OCI-LY1 (cell line): ENCODE measurements around the gene CDC34.

Experiments used
- H2AFZ ChIP-seq: fragments of 200-600 bp; sonication (generic), shearing (Covaris generic); 2 replicates; pipeline ENCODE4 v1.6.0; 2014; ENCODE audit warnings: antibody characterized with exemption, mild to moderate bottlenecking, low read length
- H3F3A ChIP-seq: fragments of 200-600 bp; sonication (generic), shearing (Covaris generic); 2 replicates; pipeline ENCODE4 v1.6.0; 2014; ENCODE audit warnings: mild to moderate bottlenecking, antibody characterized with exemption, low read length, moderate library complexity; ENCODE audit not compliant: insufficient read depth
- H3K27ac ChIP-seq: fragments of 200-600 bp; sonication (generic); 2 replicates; pipeline ENCODE4 v1.5.1; 2014; ENCODE audit warnings: low read length, mixed run types, mild to moderate bottlenecking, low read depth; ENCODE audit not compliant: poor library complexity, severe bottlenecking
- H3K27me3 ChIP-seq: fragments of 200-600 bp; sonication (generic); 2 replicates; pipeline ENCODE4 v1.6.0; 2014; ENCODE audit warnings: antibody characterized with exemption, mild to moderate bottlenecking, low read length, moderate library complexity; ENCODE audit not compliant: insufficient read depth
- H3K36me3 ChIP-seq: fragments of 200-600 bp; sonication (generic); 2 replicates; pipeline ENCODE4 v1.6.1; 2014; ENCODE audit warnings: mild to moderate bottlenecking, antibody characterized with exemption, low read length, moderate library complexity, mixed read lengths; ENCODE audit not compliant: insufficient read depth
- H3K4me1 ChIP-seq: fragments of 200-600 bp; sonication (generic); 2 replicates; pipeline ENCODE4 v1.5.1; 2014; ENCODE audit warnings: mild to moderate bottlenecking, low read length, moderate library complexity; ENCODE audit not compliant: insufficient read depth, severe bottlenecking
- H3K4me2 ChIP-seq: fragments of 200-600 bp; sonication (generic), shearing (Covaris generic); 2 replicates; pipeline ENCODE4 v1.6.1; 2014; ENCODE audit warnings: low read length
- H3K4me3 ChIP-seq: fragments of 200-600 bp; sonication (generic); 2 replicates; pipeline ENCODE4 v1.5.1; 2014; ENCODE audit warnings: low read length, low read depth, mild to moderate bottlenecking, mixed read lengths; ENCODE audit not compliant: poor library complexity, severe bottlenecking
- H3K79me2 ChIP-seq: fragments of 200-600 bp; shearing (Covaris generic); 2 replicates; pipeline ENCODE4 v1.6.1; 2016; ENCODE audit warnings: mixed run types, low read length, mixed read lengths; ENCODE audit not compliant: insufficient read depth
- H3K9ac ChIP-seq: fragments of 200-600 bp; sonication (generic), shearing (Covaris generic); 2 replicates; pipeline ENCODE4 v1.6.1; 2014; ENCODE audit warnings: mild to moderate bottlenecking, low read length, mixed read lengths
- H3K9me2 ChIP-seq: fragments of 200-600 bp; sonication (generic), shearing (Covaris generic); 2 replicates; pipeline ENCODE4 v1.6.1; 2014; ENCODE audit warnings: low read depth, mild to moderate bottlenecking, low read length, mixed read lengths
- H3K9me3 ChIP-seq: fragments of 200-600 bp; shearing (Covaris generic); 2 replicates; pipeline ENCODE4 v1.6.1; 2014; ENCODE audit warnings: low read length, mixed read lengths
- H4K20me1 ChIP-seq: fragments of 200-600 bp; sonication (generic), shearing (Covaris generic); 2 replicates; pipeline ENCODE4 v1.6.0; 2016; ENCODE audit warnings: mild to moderate bottlenecking, low read length; ENCODE audit not compliant: insufficient read depth
- EZH2 ChIP-seq: fragments of 200-600 bp; sonication (generic), shearing (Covaris generic); IDR thresholded peaks from 2 replicates; pipeline ENCODE4 v1.8.0; 2017; ENCODE audit warnings: borderline replicate concordance, mixed run types, mild to moderate bottlenecking, antibody characterized with exemption, low read length, moderate library complexity, mixed read lengths
- TF ChIP-seq, protein P1 (sequence below): fragments of 200-600 bp; sonication (generic), shearing (Covaris generic); IDR thresholded peaks from 2 replicates; pipeline ENCODE4 v1.5.1; 2017; ENCODE audit warnings: mild to moderate bottlenecking, antibody characterized with exemption, low read length, moderate library complexity, mixed read lengths

CDC34 gene

GRCh38 chr19:538641-539428 is 7.3 kb downstream of the CDC34 start:
- Histone ChIP-seq H3K9me3 (no peaks in the 10 kb centered on the region), H4K20me1 (no peaks in the 10 kb centered on the region), H3K27ac (no peak overlapping the region), H2AFZ (no peak overlapping the region), H3F3A (no peaks in the 10 kb centered on the region), H3K36me3 (peaks cover 14% of the 10 kb centered on the region), H3K9me2 (no peaks in the 10 kb centered on the region), H3K4me3 (no peak overlapping the region), H3K9ac (no peak overlapping the region), H3K4me2 (no peak overlapping the region), H3K27me3 (no peaks in the 10 kb centered on the region), H3K79me2 (no peaks in the 10 kb centered on the region), H3K4me1 (peaks cover 7% of the 10 kb centered on the region)
- no peak for TF ChIP-seq EZH2
- TF ChIP-seq, protein P1, sequence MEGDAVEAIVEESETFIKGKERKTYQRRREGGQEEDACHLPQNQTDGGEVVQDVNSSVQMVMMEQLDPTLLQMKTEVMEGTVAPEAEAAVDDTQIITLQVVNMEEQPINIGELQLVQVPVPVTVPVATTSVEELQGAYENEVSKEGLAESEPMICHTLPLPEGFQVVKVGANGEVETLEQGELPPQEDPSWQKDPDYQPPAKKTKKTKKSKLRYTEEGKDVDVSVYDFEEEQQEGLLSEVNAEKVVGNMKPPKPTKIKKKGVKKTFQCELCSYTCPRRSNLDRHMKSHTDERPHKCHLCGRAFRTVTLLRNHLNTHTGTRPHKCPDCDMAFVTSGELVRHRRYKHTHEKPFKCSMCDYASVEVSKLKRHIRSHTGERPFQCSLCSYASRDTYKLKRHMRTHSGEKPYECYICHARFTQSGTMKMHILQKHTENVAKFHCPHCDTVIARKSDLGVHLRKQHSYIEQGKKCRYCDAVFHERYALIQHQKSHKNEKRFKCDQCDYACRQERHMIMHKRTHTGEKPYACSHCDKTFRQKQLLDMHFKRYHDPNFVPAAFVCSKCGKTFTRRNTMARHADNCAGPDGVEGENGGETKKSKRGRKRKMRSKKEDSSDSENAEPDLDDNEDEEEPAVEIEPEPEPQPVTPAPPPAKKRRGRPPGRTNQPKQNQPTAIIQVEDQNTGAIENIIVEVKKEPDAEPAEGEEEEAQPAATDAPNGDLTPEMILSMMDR = no peak

- no peaks in the 10 kb centered on the region for H3K9me3 ChIP-seq
- H3K4me1 ChIP-seq = peaks cover 10% of the 10 kb centered on the region
- H2AFZ ChIP-seq = no peak overlapping the region
- no peaks in the 10 kb centered on the region for H4K20me1 ChIP-seq
- H3F3A ChIP-seq = no peaks in the 10 kb centered on the region
- no peaks in the 10 kb centered on the region for H3K79me2 ChIP-seq
- no peak overlapping the region for H3K27ac ChIP-seq
- peaks cover 14% of the 10 kb centered on the region for H3K36me3 ChIP-seq
- no peak overlapping the region for H3K4me2 ChIP-seq
- no peak overlapping the region for H3K4me3 ChIP-seq
- no peaks in the 10 kb centered on the region for H3K9me2 ChIP-seq
- H3K9ac ChIP-seq = no peak overlapping the region
- H3K27me3 ChIP-seq = no peaks in the 10 kb centered on the region
- TF ChIP-seq, protein P1 = no peak
- no peak for TF ChIP-seq EZH2
These were observed 8.0 kb downstream of the CDC34 start for GRCh38 chr19:539429-540030.

DNA sequence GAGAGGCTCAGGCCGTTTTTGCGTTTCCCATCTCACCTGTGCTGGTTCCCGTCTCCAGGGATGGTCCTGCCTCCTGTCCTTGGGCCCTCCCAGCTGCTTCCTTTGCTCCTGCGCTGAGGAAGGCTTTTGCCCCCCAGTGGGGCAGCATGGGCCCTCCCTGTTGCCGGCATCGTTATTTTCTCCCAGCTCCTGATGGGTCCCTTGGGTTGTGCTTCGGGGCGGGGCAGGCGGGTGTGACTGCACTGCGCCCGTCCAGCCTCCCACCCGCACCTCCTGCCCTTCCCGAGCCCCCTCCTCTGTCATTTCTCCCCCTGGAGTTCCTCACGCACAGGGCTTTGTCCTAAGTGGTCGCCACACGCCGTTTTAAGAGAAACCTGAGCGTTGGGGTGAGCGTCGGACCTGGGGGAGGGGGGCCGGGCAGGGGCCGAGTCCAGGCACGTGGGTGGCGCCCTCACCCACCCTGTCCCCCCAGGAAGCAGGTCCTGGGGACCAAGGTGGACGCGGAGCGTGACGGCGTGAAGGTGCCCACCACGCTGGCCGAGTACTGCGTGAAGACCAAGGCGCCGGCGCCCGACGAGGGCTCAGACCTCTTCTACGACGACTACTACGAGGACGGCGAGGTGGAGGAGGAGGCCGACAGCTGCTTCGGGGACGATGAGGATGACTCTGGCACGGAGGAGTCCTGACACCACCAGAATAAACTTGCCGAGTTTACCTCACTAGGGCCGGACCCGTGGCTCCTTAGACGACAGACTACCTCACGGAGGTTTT is 9.5 kb downstream of the CDC34 start:
- no peak overlapping the region for H3K4me2 ChIP-seq
- no peaks in the 10 kb centered on the region for H3K9me3 ChIP-seq
- H2AFZ ChIP-seq = no peak overlapping the region
- H3K9ac ChIP-seq = no peak overlapping the region
- H4K20me1 ChIP-seq = no peaks in the 10 kb centered on the region
- TF ChIP-seq, protein P1 = no peak
- TF ChIP-seq EZH2 = no peak
- peaks cover 10% of the 10 kb centered on the region for H3K4me1 ChIP-seq
- no peak overlapping the region for H3K27ac ChIP-seq
- no peak overlapping the region for H3K4me3 ChIP-seq
- no peaks in the 10 kb centered on the region for H3K9me2 ChIP-seq
- H3F3A ChIP-seq = no peaks in the 10 kb centered on the region
- H3K79me2 ChIP-seq = no peaks in the 10 kb centered on the region
- H3K36me3 ChIP-seq = peaks cover 14% of the 10 kb centered on the region
- H3K27me3 ChIP-seq = no peaks in the 10 kb centered on the region
